Fibroblast of lung (primary cell): ENCODE data around the gene FIBCD1.

ENCODE experiments used
- CTCF ChIP-seq, 2 donors: IDR thresholded peaks in 1 of 2; conservative IDR thresholded peaks in 1 of 2; 1 replicate in 1 of 2; 2 replicates in 1 of 2; pipeline ENCODE4 v1.5.1; 2011 to 2012; ENCODE audit warnings: low read length in 2 of 2, control low read depth in 1 of 2, inconsistent platforms in 1 of 2, low read depth in 1 of 2, mild to moderate bottlenecking in 1 of 2
- EZH2 ChIP-seq: IDR thresholded peaks from 2 replicates; pipeline ENCODE4 v1.5.1; 2012; ENCODE audit warnings: low read length, control low read depth, mild to moderate bottlenecking; ENCODE audit errors: missing control alignments

DNA sequence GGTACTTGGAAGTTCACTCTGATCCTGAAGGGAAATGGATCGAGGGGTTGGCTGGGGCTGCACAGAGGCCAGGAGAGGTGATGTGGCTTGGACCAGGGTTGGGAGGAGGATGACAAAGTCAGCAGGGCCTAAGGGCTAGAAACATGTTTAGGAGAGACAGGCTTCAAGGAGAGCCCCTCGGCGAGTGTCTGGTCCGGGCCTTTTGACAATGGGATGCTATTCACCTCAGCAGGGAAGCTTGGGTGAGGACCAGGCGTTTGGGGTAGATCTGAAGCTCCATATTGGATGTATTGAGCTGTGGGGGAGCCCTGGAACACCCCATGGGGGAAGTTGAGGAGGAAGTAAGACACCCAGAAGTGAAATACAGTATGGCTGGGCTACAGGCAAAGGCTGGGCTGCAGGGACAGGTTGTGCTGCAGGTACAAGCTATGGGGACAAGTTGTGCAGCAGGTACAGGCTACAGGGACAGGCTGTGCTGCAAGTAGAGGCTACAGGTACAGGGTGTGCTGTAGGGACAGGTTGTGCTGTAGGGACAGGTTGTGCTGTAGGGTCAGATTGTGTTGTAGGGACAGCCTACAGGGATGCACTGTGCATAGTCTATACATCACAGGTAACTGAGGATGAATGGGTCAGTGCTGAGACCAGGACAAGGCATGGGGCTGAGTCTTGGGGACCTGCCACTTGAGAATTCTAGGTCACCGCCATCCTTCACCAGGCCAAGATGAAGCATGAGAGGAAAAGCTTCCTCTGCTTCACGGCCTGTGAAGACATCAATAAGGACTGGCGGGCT, 22.7 kb upstream of the FIBCD1 start:
- TF ChIP-seq CTCF (conservative IDR thresholded peaks at IDR 0.05 in 1 of 2, IDR thresholded peaks at IDR 0.05 in 1 of 2; ENCODE audit: low read depth in 1 of 2, low read length in 2 of 2) (no peak), EZH2 (no peak)
